Activated CD8-positive, alpha-beta T cell treated with anti-CD3 and anti-CD28 coated beads, Interleukin-2, amount 10 ng/mL, durations not matched to agents 7 days and 5 days (primary cell): ENCODE measurements around the gene RARRES2. TPM values are rescaled to one million over a fixed set of nuclear protein-coding genes. Genes with fewer than 3 reads are reported as not detected.

Experiments
- ATAC-seq: fragments of 150-1000 bp; cut with Tn5 transposase; one replicate; pipeline ENCODE4 v1.10.0; 2021; ENCODE audit warnings: moderate library complexity
- CTCF ChIA-PET: fragments of 350-600 bp; sonication (Branson Sonifier 250); formaldehyde crosslinking; loops from one replicate; lab custom pipeline; 2021; ENCODE audit warnings: antibody characterized with exemption; lab: Charles Lee
- POLR2A ChIA-PET: fragments of 350-600 bp; sonication (Branson Sonifier 250); formaldehyde crosslinking; loops from one replicate; lab custom pipeline; 2021; ENCODE audit warnings: antibody characterized with exemption; lab: Charles Lee
- DNase-seq: peaks from one replicate; pipeline ENCODE4 v3.0.0-alpha.2; 2020
- H3K27ac Mint-ChIP-seq: one replicate; pipeline ENCODE4 v1.8.0; 2021; ENCODE audit warnings: mild to moderate bottlenecking, mixed read lengths
- H3K27me3 Mint-ChIP-seq: one replicate; pipeline ENCODE4 v1.8.0; 2021; ENCODE audit warnings: low read depth, mixed read lengths
- H3K36me3 Mint-ChIP-seq: one replicate; pipeline ENCODE4 v1.8.0; 2021; ENCODE audit warnings: low read depth, mixed read lengths
- H3K4me1 Mint-ChIP-seq: one replicate; pipeline ENCODE4 v1.8.0; 2021; ENCODE audit warnings: low read depth, mixed read lengths
- H3K4me3 Mint-ChIP-seq: one replicate; pipeline ENCODE4 v1.8.0; 2021; ENCODE audit warnings: mild to moderate bottlenecking, mixed read lengths
- H3K9me3 Mint-ChIP-seq: one replicate; pipeline ENCODE4 v1.8.0; 2022; ENCODE audit warnings: mixed read lengths; ENCODE audit not compliant: insufficient read depth
- total RNA-seq, 2 experiments: library from RNA; stranded (reverse); gene quantifications; one replicate each; pipeline ENCODE4 v1.2.3, GENCODE V29; 2021

RARRES2 gene
- total RNA-seq, 2 experiments from 2014 or later: not detected

DNA sequence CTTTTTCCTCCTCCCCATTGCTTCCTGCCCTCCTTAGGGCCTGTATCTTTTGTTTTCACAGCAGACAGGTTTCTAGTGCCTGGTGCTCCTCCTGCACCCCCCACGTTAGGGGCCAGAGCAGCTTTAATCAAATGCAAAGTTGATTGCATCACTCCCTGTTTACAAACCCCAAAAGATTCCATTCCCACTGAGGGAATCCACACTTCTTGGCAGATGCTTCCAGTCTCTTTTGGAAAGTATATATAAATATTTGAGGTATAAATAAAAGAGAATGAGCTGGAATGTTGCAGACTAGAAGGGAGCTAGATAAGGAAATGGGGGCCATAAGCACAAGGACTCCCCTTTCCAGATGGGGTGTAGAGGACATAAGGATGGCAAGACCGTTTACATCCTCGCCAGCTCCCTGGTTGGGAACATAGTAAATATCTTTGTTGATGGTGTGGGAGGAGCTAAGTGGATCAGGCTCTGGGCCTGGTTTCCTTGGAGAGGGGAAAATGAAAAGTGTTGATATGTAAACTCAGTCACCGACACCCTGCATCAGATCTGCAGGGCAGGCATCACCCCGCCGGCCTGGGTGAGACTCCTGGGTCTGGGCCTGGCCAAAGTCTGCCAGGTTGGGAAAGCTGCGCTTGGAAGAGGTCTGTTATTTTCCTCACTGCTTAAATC lies 6.2 kb downstream of the RARRES2 start:
- ChIA-PET CTCF (interaction anchor here (0.9 to 1.3 kb wide), 3 partner anchors 20 to 22 kb away, joined by 3 read pairs; no protein-coding TSS in a partner anchor), POLR2A (no interaction called here)
- peaks cover 6% of the 10 kb centered on the region for H3K27me3 Mint-ChIP-seq
- H3K4me1 Mint-ChIP-seq: peaks cover 11% of the 10 kb centered on the region
- no peaks in the 10 kb centered on the region for H3K9me3 Mint-ChIP-seq
- no peak overlapping the region for H3K4me3 Mint-ChIP-seq
- no peak overlapping the region for H3K27ac Mint-ChIP-seq
- peaks cover 3% of the 10 kb centered on the region for H3K36me3 Mint-ChIP-seq
- no peak for ATAC-seq
- DNase-seq: no peak

DNA sequence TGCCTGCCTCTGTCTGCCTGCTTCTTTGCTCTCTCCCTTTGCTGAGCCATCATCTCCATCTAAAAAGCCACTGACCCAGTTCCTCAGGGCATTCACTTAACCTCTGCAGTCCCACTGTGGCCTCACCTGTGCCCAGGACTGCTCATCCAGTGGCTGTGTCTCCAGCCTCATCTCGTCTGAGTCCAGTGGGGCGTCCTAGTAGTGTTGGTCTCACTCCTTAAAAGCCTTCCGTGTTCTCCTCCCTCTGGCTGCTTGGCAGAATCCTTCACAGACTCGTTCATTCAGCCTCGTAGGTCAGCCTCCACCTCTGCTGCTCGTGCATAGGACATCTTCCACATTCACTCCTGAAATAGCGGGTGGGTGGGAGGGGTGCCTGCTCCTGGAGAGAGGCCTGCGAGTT lies 7.3 kb downstream of the RARRES2 start:
- Mint-ChIP-seq H3K4me1 (peaks cover under 1% of the 10 kb centered on the region), H3K4me3 (no peak overlapping the region), H3K36me3 (peaks cover 4% of the 10 kb centered on the region), H3K9me3 (no peaks in the 10 kb centered on the region), H3K27ac (no peak overlapping the region), H3K27me3 (no peaks in the 10 kb centered on the region)
- ATAC-seq: no peak
- CTCF ChIA-PET: no interaction called here
- POLR2A ChIA-PET: interaction anchor here (0.7 kb wide), 1 partner anchor 25 kb away, joined by 3 read pairs; no protein-coding TSS in a partner anchor
- DNase-seq: no peak

DNA sequence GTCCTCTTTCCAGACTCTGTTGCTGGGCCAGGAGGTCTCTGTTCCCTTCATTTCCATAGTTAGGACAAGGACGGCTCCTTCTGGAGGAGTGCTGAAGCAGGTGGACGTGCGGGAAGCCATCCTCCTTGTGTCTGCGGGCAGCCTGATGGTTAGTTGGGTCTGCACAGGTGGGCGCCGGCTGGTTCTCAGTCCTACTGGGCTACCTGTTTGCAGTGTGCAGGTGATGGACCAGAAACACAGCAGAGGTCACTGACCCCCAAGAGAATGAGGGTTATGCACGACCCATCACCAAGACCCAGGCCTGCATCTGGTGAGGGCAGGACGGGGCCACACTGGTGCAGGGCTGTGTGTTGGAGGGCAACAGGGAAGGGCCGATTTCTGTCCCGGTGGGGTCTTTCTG lies 7.8 kb downstream of the RARRES2 start:
- POLR2A ChIA-PET: interaction anchor here (0.7 kb wide), 1 partner anchor 25 kb away, joined by 3 read pairs; no protein-coding TSS in a partner anchor
- DNase-seq (no peak), ATAC-seq (no peak)
- Mint-ChIP-seq H3K9me3 (no peaks in the 10 kb centered on the region), H3K27ac (no peak overlapping the region), H3K36me3 (peaks cover 6% of the 10 kb centered on the region), H3K4me3 (no peak overlapping the region), H3K27me3 (no peaks in the 10 kb centered on the region), H3K4me1 (no peaks in the 10 kb centered on the region)
- CTCF ChIA-PET: no interaction called here

DNA sequence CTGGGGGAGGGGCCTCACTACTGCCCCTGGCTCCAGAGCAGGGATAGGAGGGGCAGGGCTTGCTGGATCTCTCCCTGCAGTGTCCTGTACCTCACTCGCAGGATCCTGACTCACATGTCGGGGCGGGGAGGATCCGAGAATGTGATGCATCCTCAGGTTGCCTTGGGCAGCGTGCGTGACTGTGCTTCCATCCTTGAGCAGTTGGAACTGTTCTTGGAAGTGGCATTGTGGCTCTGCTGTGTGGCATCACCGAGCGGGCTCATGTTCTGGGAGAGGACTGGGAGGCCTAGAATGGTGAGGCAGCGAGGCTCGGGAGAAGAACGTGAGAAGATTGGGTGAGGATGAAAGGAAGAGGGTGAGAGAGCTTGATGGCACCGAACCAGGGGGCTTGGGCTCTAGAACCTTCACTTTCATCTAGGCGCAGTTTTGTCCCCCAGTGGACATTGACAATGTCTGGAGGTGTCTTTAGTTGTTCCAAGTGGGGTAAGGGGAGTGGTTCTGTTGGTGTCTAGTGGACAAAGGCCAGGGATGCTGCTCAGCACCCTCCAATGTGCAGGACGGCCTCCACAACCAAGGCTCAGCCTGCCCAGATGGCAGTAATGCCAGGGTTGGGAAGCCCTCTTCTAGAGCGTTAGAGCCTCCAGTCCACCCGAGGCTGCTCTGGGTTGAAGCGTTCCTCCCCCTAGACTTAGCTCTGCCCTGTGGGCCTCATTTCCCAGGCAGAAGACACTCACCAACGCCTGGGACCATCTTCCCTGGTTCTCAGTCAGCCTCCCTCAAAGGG lies 8.4 kb downstream of the RARRES2 start:
- H3K36me3 Mint-ChIP-seq: peaks cover 6% of the 10 kb centered on the region
- CTCF ChIA-PET: no interaction called here
- ATAC-seq: no peak

DNA sequence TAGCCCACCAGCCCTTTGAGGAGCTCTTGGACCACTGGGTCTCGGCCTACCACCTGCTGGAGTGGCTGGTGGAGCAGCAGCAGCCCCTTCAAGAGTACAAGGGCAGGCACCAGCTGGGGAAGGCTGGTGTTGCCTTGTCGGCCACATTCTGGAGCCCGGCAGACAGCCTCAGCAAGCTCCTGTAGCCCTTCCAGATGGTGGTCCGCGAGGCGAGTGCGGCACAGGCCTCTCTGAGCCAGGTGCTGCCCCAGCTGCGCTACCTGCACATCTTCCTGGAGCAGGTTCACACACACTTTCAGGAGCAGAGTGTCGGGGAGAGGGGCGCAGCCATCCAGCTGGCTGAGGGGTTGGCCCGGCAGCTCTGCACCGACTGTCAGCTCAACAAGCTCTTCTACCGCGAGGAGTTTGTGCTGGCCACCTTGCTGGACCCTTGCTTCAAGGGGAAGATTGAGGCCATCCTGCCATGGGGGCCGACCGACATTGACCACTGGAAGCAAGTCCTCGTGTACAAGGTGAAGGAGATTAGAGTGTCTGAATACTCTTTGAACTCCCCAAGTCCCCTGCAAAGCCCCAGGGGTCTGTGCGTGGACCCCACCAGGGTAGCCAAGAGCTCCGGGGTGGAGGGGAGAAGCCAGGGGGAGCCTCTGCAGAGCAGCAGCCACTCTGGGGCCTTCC lies 11.1 kb downstream of the RARRES2 start:
- Mint-ChIP-seq H3K27ac (no peak overlapping the region), H3K36me3 (peaks cover 27% of the 10 kb centered on the region), H3K4me1 (peaks cover under 1% of the 10 kb centered on the region), H3K4me3 (no peak overlapping the region), H3K9me3 (no peaks in the 10 kb centered on the region), H3K27me3 (no peaks in the 10 kb centered on the region)
- POLR2A ChIA-PET: no interaction called here
- DNase-seq (no peak), ATAC-seq (no peak)
- CTCF ChIA-PET: no interaction called here

More for the DNA sequence above, 8.4 kb downstream of the RARRES2 start:
- Mint-ChIP-seq H3K27me3 (no peaks in the 10 kb centered on the region), H3K4me3 (no peak overlapping the region), H3K27ac (no peak overlapping the region), H3K9me3 (no peaks in the 10 kb centered on the region), H3K4me1 (no peaks in the 10 kb centered on the region)
- POLR2A ChIA-PET: no interaction called here
- no peak for DNase-seq

DNA sequence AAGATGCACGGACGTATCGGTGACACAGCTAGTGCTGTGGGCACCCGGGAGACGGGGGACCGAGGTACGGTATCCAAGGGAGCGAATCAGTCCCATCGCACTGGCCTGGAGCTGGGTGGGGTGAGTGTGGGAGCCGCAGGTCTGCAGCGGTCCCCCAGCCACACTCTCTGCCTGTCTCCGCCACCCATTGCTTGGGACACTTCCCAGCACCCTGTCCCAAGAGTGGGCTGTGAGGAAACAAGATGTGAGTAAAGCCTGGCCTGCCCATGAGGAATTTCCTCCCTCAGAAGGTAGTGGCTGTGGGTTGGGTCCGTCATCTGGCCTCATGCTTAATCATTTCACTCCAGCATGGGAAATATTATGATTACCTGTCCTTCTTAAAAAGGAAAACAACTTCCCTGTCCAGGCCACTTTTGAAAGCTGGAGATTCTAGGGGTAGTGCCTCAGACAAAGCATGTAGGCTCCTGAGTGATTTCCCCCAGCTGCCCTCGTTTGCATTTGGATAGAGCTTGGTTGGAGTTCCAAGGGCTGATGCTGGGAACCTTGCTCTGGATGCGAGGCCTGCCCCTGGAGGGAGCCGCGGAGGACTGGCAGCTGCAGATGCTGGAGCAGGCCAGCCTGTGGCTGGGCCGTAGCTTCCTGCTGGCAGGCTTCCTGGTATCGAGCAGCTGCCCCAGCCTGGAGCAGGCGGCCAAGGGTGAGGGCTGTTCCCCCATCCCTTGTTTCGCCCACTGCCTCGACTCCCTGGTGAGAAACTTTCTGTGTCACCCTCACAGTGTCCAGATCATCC lies 11.9 kb downstream of the RARRES2 start:
- H3K4me3 Mint-ChIP-seq: no peak overlapping the region
- H3K27me3 Mint-ChIP-seq: no peaks in the 10 kb centered on the region
- ChIA-PET POLR2A (interaction anchor here (0.7 kb wide), 1 partner anchor 25 kb away, joined by 3 read pairs; no protein-coding TSS in a partner anchor), CTCF (no interaction called here)
- ATAC-seq: no peak
- no peaks in the 10 kb centered on the region for H3K9me3 Mint-ChIP-seq
- peaks cover 8% of the 10 kb centered on the region for H3K4me1 Mint-ChIP-seq
- DNase-seq: no peak
- no peak overlapping the region for H3K27ac Mint-ChIP-seq
- peaks cover 35% of the 10 kb centered on the region for H3K36me3 Mint-ChIP-seq

DNA sequence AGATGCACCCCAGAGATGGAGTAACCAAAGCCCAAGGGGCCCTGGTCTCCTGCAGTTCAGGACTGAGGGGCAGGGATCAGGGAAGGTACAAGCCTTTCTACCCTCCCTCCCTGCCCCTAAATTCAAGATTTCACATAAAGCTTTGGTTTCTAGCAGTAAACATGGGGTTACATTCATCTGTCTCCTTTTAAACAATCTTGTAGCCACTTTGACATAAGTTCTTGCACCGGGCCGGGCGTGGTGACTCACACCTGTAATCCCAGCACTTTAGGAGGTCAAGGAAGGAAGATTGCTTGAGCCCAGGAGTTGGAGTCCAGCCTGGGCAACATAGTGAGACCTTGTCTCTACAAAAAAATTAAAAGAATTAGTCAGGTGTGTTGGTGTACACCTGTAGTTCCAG lies 14.1 kb downstream of the RARRES2 start:
- peaks cover 44% of the 10 kb centered on the region for H3K36me3 Mint-ChIP-seq
- ChIA-PET CTCF (no interaction called here), POLR2A (no interaction called here)
- no peak overlapping the region for H3K4me3 Mint-ChIP-seq
- peaks cover 20% of the 10 kb centered on the region for H3K4me1 Mint-ChIP-seq
- no peaks in the 10 kb centered on the region for H3K9me3 Mint-ChIP-seq
- DNase-seq (no peak), ATAC-seq (no peak)
- no peak overlapping the region for H3K27ac Mint-ChIP-seq
- H3K27me3 Mint-ChIP-seq: no peaks in the 10 kb centered on the region

DNA sequence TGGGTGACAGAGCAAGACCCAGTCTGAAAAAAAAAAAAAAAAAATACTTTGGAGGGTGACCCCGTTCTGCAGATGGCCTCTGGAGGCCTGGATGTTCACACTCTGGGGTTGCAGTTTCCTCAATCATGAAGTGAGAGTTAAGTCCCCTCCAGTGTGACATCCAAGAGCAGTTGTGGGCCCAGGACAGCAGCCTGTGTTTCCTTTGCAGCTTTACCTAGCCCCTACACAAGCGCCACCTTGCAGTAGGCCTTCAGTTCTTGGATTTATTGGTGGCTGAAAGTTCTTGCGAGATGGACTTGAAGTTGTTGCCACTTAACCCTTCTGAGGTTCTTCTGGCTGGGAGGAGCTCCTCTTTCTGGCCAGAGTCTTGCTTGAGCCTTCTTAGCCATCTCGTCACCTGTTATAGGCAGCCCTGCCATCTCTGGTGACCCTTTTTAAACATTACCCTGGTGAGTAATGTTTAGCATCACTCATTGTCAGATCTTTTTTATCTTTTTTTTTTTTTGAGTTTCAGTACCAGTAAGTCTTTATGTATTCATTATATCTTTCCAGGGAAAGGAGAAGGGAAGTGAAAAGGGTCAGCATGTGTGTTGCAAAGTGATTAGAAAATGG lies 14.7 kb downstream of the RARRES2 start:
- H3K36me3 Mint-ChIP-seq: peaks cover 44% of the 10 kb centered on the region
- no peak for DNase-seq
- peaks cover 25% of the 10 kb centered on the region for H3K4me1 Mint-ChIP-seq
- ATAC-seq: no peak
- H3K9me3 Mint-ChIP-seq: no peaks in the 10 kb centered on the region
- H3K27me3 Mint-ChIP-seq: no peaks in the 10 kb centered on the region
- CTCF ChIA-PET: interaction anchor here (1.0 to 1.4 kb wide), 3 partner anchors 11 to 27 kb away, joined by 3 read pairs; no protein-coding TSS in a partner anchor
- H3K27ac Mint-ChIP-seq: no peak overlapping the region
- no peak overlapping the region for H3K4me3 Mint-ChIP-seq
- POLR2A ChIA-PET: no interaction called here

DNA sequence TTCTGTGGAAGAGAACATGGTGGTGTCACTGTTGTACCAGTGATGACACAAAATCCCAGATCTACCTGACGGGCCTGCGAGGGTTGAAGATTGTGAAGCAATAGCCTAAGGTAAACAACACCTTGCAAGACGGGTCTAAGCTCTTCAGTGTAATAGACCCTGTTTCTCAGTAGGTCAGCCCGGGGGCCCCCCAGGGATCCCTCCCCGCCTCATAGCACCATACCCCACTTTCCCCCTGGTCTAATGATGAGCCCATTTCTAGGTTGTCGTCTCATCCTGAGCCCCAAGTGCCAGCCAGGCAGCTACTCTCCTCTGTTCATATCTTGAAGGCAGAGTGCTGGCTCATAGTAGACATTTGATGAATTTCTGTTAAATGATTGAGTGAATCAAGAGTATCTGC lies 15.5 kb downstream of the RARRES2 start:
- CTCF ChIA-PET: interaction anchor here (1.0 to 1.5 kb wide), 4 partner anchors 10 to 28 kb away, joined by 3 to 5 read pairs (median 3); no protein-coding TSS in a partner anchor
- H3K27ac Mint-ChIP-seq: no peak overlapping the region
- no peaks in the 10 kb centered on the region for H3K9me3 Mint-ChIP-seq
- H3K4me1 Mint-ChIP-seq: peaks cover 30% of the 10 kb centered on the region
- no peak for ATAC-seq
- H3K27me3 Mint-ChIP-seq: no peaks in the 10 kb centered on the region
- H3K4me3 Mint-ChIP-seq: no peak overlapping the region
- peaks cover 46% of the 10 kb centered on the region for H3K36me3 Mint-ChIP-seq
- POLR2A ChIA-PET: no interaction called here
- DNase-seq: no peak

DNA sequence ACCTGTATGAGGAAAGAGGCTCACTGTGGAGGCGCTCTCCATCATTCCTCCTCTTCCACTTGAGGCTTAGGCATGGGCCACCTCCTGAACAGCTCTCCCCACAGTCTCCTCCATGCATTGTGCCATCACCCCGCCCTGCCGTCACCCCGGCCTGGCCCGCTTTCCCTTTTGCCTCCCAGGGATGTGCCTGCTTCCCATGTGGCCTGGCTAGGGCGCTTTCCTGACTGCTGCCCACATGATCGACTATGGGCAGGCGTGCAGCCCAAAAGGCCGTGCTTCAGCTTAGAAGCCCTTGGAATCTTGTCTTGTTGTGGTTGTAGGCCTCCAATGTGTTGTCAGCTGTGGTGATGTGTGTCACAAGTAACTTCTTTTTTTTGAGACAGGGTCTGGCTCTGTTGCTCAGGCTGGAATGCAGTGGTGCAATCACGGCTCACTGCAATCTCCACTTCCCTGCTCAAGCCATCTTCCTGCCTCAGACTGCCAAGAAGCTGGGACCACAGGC lies 16.3 kb downstream of the RARRES2 start:
- ATAC-seq (no peak), DNase-seq (no peak)
- POLR2A ChIA-PET: interaction anchor here (1.4 kb wide), 1 partner anchor 79 kb away, joined by 3 read pairs; no protein-coding TSS in a partner anchor
- Mint-ChIP-seq H3K36me3 (peaks cover 46% of the 10 kb centered on the region), H3K27me3 (no peaks in the 10 kb centered on the region), H3K4me1 (peaks cover 30% of the 10 kb centered on the region), H3K27ac (peak overlapping the region; percentile 97), H3K4me3 (peak overlapping the region; percentile 91), H3K9me3 (no peaks in the 10 kb centered on the region)
- CTCF ChIA-PET: interaction anchor here (1.4 to 1.5 kb wide), 2 partner anchors 9 to 21 kb away, joined by 3 to 5 read pairs; no protein-coding TSS in a partner anchor
